Esophagus muscularis mucosa (tissue), 4 donors: Measurements from ENCODE around the gene GSTK1.

Source experiments
- CTCF ChIP-seq, 3 experiments: fragments of 200-600 bp in 2 of 3; fragments of 450-650 bp in 1 of 3; sonication (generic) in 2 of 3; IDR thresholded peaks; one replicate each; pipeline ENCODE4 v1.5.1; 2017 to 2019; ENCODE audit warnings: antibody characterized with exemption in 3 of 3, mild to moderate bottlenecking in 2 of 3, moderate library complexity in 1 of 3
- EP300 ChIP-seq: sonication (generic); formaldehyde crosslinking; IDR thresholded peaks from one replicate; pipeline ENCODE4 v1.6.1; 2017; ENCODE audit warnings: antibody characterized with exemption
- POLR2A ChIP-seq: fragments of 450-650 bp; IDR thresholded peaks from one replicate; pipeline ENCODE4 v1.6.1; 2017; ENCODE audit warnings: antibody characterized with exemption, moderate library complexity, mild to moderate bottlenecking, low read depth
- POLR2AphosphoS5 ChIP-seq, 2 donors: sonication (generic); formaldehyde crosslinking; IDR thresholded peaks; one replicate each; pipeline ENCODE4 v1.6.1; 2017; ENCODE audit warnings: antibody characterized with exemption in 2 of 2

- no peak for TF ChIP-seq POLR2A
- no peak for TF ChIP-seq EP300
- TF ChIP-seq CTCF (IDR thresholded peaks at IDR 0.05) = no peak
- TF ChIP-seq POLR2AphosphoS5 (IDR thresholded peaks at IDR 0.05) = no peak
These were observed 18.9 kb upstream of the GSTK1 start for GRCh38 chr7:143244321-143244720.
